Measurements from ENCODE around the gene GSTCD.
A peak's percentile ranks its signal among the peaks of the same experiment; 100 is the strongest.
"Not testable (repeated sequence)": the region's sequence is repeated elsewhere in the genome, so short reads cannot be mapped to it uniquely, and the experiment has no call there.

Gene GSTCD, protein sequence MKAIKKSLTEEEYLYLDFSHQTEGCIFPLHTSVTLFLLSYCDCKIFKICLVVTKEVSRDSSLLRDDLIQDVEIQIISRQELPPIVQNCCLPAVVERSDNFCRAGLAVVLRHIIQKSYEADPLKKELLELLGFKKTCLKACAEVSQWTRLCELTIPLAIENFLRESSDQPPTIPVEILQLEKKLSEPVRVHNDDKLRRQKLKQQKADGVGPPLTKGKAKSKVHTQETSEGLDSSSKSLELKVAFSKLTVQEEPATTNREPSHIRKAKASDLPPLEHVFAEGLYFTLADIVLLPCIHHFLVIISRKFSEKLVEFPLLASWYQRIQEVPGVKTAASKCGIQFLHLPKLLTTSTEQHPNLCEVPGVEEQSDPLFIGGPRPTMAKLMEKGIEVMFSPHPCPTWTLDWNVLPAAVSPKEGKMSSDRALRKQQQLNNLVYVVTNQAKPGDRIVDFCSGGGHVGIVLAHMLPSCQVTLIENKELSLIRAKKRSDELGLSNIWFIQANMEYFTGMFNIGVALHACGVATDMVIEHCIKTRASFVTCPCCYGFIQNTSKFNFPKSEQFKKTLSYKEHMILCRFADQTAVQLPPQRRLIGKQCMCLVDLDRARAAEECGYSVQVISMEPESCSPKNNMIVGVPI

GRCh38 chr4:105708181-105709080 is at the start of gene GSTCD, which contains the start of gene INTS12:
Gene GSTCD, plus strand, starts transcription at chr4:105708784. Its CDS starts 8,830 bp downstream, at chr4:105717614.
Gene INTS12, minus strand, starts transcription at chr4:105708689. Its CDS starts 8,684 bp downstream, at chr4:105700005.
- peak; percentile 92 for DNase-seq

DNA sequence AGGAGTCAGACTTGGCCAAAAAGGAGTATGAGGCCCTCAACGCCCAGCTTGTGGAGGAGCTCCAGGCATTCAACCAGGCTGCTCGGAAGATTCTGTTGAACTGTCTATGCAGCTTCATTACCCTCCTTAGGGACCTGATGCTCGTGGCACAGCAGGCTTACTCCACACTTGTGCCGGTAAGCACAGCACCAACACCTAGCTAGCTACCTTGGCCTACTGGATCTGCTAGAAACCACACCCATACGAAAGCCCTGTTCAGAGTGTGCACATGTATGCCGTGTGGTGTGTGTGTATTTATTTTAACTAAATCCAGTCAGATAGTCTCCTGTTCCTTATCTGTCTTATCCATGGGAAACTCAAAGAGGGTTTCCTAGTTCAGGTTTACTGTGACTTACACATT is 49.4 kb upstream of the GSTCD start:
- DNase-seq, result no peak

DNA sequence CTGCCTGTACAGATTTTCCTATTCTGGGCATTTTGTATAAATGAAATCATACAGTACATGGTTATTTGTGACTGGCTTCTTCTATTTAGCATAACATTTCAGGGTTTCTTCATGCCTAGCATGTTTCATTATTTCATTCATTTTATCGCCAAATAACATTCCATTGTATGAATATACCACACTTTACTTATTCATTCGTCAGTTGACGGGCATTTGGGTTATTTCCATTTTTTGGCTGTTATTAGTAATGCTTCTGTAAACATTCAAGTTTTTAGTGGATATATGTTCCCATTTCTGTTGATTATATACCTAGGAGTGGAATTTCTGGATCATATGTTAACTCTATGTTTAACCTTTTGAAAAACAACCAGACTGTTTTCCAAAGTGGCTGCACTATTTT is 47.6 kb upstream of the GSTCD start:
- DNase-seq, result no peak

- DNase-seq, result no peak
These were observed 45.5 kb upstream of the GSTCD start for GRCh38 chr4:105662935-105663675.

DNA sequence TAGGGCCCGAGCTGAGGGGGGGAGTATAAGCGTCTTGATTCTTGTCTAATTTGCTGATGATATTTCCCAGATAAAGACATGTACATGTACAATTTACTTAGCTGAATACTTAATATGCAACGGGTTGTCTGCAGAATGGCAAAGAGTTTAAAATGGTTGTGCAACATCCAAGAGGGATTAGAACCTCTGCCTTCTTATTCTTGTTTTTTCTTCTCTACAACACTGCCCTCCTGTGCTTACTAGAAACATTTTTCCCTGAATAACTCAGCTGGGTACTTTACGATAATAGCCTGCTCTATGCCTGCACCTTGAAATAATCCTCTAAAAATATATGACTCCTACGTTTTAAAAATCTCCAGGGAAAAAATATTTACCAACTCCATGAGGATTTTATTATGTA is 41.9 kb upstream of the GSTCD start:
- no peak for DNase-seq

DNA sequence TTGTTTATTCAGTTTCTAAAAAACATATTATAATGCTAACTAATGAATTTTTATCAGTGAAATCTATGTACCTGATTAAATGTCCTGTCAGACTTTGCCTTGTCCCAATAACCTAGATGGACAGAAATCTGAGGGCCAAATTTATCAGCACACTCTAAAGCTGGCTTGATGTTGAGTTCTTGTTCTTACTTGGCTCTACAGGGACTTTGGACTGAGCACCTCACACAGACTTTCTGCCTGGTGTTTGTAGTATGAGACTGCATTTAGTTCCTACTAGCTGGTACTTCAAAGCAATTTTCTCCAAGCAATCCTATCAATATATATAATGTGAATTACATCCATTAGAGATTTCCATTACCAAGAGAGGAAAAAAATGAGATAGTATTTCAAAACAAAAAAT is 37.9 kb upstream of the GSTCD start:
- DNase-seq, result no peak

- no peak for DNase-seq
These were observed 37.3 kb upstream of the GSTCD start for GRCh38 chr4:105671301-105671700.

- no peak for DNase-seq
These were observed 34.6 kb upstream of the GSTCD start for GRCh38 chr4:105674011-105674410.

GRCh38 chr4:105677709-105678108 is 30.9 kb upstream of the GSTCD start:
- DNase-seq, result no peak

GRCh38 chr4:105679186-105679585 is 29.4 kb upstream of the GSTCD start:
- DNase-seq, result no peak

DNA sequence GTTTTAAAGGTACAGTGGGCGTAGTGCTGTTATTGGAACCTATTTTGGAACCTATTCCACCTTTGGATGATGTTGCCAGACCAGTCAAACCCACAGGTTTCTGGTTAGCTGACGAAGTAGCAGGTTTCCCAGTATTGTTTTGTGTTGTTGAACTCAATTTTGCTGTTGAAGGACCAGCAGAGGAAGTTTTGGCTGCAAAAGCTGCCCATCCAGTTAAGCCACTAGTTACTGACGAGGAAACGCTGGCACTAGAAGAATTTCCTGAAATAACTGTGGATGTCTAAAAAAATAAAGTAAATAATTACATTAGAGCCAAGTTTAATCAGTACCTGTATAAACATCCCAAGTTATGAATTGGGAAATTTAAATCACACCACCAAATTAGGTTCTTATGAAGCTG is 25.5 kb upstream of the GSTCD start:
- no peak for DNase-seq

DNA sequence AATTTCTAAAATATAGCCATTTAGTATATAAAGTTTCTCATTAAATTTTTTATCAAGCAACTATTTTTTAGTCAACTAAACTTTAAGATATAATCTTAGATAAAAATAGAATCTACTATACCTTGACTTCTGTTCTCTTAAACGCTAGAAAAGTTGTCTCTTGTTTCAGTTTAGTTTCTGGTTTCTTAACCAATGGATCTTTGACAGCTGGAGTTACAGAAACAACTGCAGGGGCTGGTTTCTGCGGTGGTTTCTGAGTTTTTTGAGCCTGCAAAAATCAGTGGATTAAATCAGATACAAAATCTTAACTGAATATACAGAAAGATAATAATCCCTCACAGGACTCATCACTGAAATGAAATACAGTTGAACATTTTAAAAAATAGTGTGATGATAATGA is 22.0 kb upstream of the GSTCD start:
- no peak for DNase-seq

- not testable (repeated sequence) for DNase-seq
These were observed 13.8 kb upstream of the GSTCD start for GRCh38 chr4:105694812-105695211.

- DNase-seq, result not testable (repeated sequence)
These were observed 12.8 kb upstream of the GSTCD start for GRCh38 chr4:105695832-105696231.

- no peak for DNase-seq
These were observed 10.0 kb upstream of the GSTCD start for GRCh38 chr4:105698607-105699006.

DNA sequence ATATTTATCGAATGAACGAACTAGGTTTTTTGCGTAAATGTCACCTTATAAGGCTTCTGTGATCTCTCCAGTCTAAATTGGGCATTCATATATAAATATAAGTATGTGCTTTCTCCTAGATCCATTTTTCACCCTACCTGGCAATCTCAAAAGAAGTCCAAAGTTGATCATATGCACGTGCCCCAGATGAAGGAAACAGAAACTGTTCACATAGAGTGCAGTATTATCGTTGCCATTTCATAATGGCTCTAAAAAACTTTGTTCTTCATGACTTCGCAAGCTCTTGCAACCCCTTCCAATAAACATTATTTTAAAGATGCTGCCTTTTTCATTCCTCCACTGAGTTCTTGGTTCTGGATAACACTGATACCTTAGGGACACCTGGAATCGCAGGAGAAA is 803 bp upstream of the GSTCD start:
- no peak for DNase-seq

- DNase-seq, result no peak
These were observed 482 bp downstream of the GSTCD start for GRCh38 chr4:105709081-105709450.

DNA sequence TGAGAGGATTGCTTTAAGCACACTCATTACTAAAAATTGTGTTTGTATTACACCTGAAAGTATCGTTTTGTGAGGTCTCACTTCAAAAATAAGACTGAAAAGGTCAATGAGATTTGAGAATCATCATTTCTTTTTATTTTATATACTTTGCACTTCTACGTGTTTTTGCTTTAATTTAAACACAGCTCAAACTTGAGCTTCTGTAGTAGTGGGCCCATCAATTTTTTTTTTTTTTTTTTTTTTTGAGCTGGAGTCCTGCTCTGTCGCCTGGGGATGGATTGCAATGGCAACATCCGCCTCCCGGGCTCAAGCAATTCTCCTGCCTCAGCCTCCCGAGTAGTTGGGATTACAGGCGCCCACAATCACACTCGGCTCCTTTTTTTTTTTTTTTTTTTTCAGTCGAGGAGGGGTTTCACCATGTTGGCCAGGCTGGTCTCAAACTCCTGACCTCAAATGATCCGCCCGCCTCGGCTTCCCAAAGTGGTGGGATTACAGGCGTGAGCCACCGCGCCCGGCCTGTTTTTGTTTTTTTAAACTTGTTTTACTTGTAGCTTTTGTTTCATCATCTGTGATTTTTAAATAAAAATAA is 1.5 kb downstream of the GSTCD start:
- no peak for DNase-seq

- no peak for DNase-seq
These were observed 2.1 kb downstream of the GSTCD start for GRCh38 chr4:105710678-105711077.

DNA sequence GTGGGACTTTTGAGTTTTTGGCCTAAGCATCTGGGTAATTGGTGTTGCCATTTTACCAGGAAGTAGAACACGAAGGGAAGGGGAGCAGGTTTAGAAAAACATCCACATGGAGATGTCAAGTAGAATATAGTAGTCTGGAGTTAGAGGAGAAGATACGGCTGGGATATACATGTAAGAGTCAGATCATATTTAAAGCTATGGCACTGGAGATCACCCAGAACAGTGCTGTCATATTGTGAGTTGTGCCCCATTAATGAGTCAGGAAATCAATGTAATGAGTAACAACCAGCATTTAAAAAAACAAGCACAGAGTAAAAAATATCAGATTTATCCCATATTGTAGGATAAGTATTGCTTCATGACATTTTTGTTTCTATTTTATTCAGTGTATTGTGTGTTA is 4.2 kb downstream of the GSTCD start:
- DNase-seq, result no peak

GRCh38 chr4:105714071-105714521 is 5.5 kb downstream of the GSTCD start:
- no peak for DNase-seq

DNA sequence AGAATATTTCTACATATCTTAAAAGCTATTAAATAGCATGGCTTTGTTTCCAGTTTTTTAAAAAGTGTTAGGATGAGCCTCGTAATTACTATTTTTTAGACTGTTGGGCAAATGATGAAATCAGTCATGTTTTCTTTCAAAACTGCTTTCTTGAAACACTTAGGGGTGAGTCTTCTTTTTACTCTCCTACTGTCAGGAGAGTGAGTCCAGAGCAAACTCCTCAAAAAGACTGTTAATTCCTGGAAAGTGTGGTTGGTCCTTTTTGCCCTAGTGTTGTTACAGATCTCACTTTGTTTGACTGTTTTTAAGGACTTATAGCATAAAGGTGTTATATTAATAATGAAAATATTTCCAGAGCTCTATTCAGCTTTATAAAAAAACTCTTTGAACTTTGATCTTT is 6.3 kb downstream of the GSTCD start:
- no peak for DNase-seq

Measured in activated CD8-positive, alpha-beta memory T cell treated with anti-CD3 and anti-CD28 coated beads, Interleukin-2, amount 50 U/mL, for 48 hours (primary cell).